Effector memory CD8-positive, alpha-beta T cell (primary cell): ENCODE measurements around the gene CMTM6.
A peak's percentile ranks its signal among the peaks of the same experiment; 100 is the strongest.

Source experiments
- ATAC-seq: fragments of 150-1000 bp; cut with Tn5 transposase; replicated peaks from 2 replicates; pipeline ENCODE4 v1.10.0; 2021; ENCODE audit warnings: mild to moderate bottlenecking, moderate library complexity
- DNase-seq, 3 experiments: peaks; one replicate each; pipeline ENCODE4 v3.0.0; 2021
- H3K27ac Mint-ChIP-seq, 2 donors: one replicate each; pipeline ENCODE4 v1.8.0; 2022; ENCODE audit warnings: mild to moderate bottlenecking in 2 of 2, mixed read lengths in 2 of 2, moderate library complexity in 2 of 2
- H3K27me3 Mint-ChIP-seq, 2 donors: one replicate each; pipeline ENCODE4 v1.8.0; 2022; ENCODE audit warnings: mixed read lengths in 2 of 2
- H3K36me3 Mint-ChIP-seq: one replicate; pipeline ENCODE4 v1.8.0; 2022; ENCODE audit warnings: mild to moderate bottlenecking, moderate library complexity, mixed read lengths; ENCODE audit not compliant: insufficient read depth
- H3K4me1 Mint-ChIP-seq, 2 donors: one replicate each; pipeline ENCODE4 v1.8.0; 2022; ENCODE audit warnings: low read depth in 2 of 2, mixed read lengths in 2 of 2
- H3K4me3 Mint-ChIP-seq, 2 donors: one replicate each; pipeline ENCODE4 v1.8.0; 2022; ENCODE audit warnings: mild to moderate bottlenecking in 2 of 2, mixed read lengths in 2 of 2, moderate library complexity in 2 of 2
- H3K9me3 Mint-ChIP-seq, 2 donors: one replicate each; pipeline ENCODE4 v1.8.0; 2022; ENCODE audit warnings: mixed read lengths in 2 of 2

The CMTM6 gene

GRCh38 chr3:32455609-32456428, 46.8 kb downstream of the CMTM6 start:
- Mint-ChIP-seq H3K4me3 (peak overlapping the region; percentile 38 to 53), H3K27ac (peak overlapping the region in 1 of 2 donors; percentile 98), H3K4me1 (peaks cover 44 to 52% of the 10 kb centered on the region in 2 donors), H3K36me3 (peaks cover 27% of the 10 kb centered on the region), H3K9me3 (no peaks in the 10 kb centered on the region), H3K27me3 (no peaks in the 10 kb centered on the region)
- ATAC-seq (no peak), DNase-seq (no peak)

- Mint-ChIP-seq H3K36me3 (peaks cover 24% of the 10 kb centered on the region), H3K27ac (peak overlapping the region in 1 of 2 donors; percentile 98), H3K4me1 (peaks cover 40 to 50% of the 10 kb centered on the region in 2 donors), H3K9me3 (no peaks in the 10 kb centered on the region), H3K27me3 (no peaks in the 10 kb centered on the region), H3K4me3 (peak overlapping the region in 1 of 2 donors; percentile 53)
- DNase-seq (no peak), ATAC-seq (no peak)
Observed at GRCh38 chr3:32454731-32455608, 47.7 kb downstream of the CMTM6 start.

- H3K27me3 Mint-ChIP-seq = no peaks in the 10 kb centered on the region
- H3K36me3 Mint-ChIP-seq = peaks cover 20% of the 10 kb centered on the region
- H3K27ac Mint-ChIP-seq = peak overlapping the region in 1 of 2 donors; percentile 98
- DNase-seq (no peak), ATAC-seq (no peak)
- no peak overlapping the region for H3K4me3 Mint-ChIP-seq
- H3K4me1 Mint-ChIP-seq = peaks cover 34 to 45% of the 10 kb centered on the region in 2 donors
- H3K9me3 Mint-ChIP-seq = no peaks in the 10 kb centered on the region
Observed at GRCh38 chr3:32454111-32454510, 48.5 kb downstream of the CMTM6 start.

GRCh38 chr3:32453346-32453745, 49.3 kb downstream of the CMTM6 start:
- no peaks in the 10 kb centered on the region for H3K27me3 Mint-ChIP-seq
- H3K36me3 Mint-ChIP-seq = peaks cover 20% of the 10 kb centered on the region
- no peaks in the 10 kb centered on the region for H3K9me3 Mint-ChIP-seq
- no peak overlapping the region for H3K4me3 Mint-ChIP-seq
- no peak for ATAC-seq
- peak overlapping the region in 1 of 2 donors; percentile 80 for H3K27ac Mint-ChIP-seq
- H3K4me1 Mint-ChIP-seq = peaks cover 33 to 49% of the 10 kb centered on the region in 2 donors
- no peak for DNase-seq

- no peaks in the 10 kb centered on the region for H3K27me3 Mint-ChIP-seq
- no peak for DNase-seq
- no peak overlapping the region for H3K27ac Mint-ChIP-seq
- no peaks in the 10 kb centered on the region for H3K9me3 Mint-ChIP-seq
- H3K36me3 Mint-ChIP-seq = peaks cover 15% of the 10 kb centered on the region
- H3K4me3 Mint-ChIP-seq = no peak overlapping the region
- ATAC-seq = no peak
- peaks cover 30 to 46% of the 10 kb centered on the region in 2 donors for H3K4me1 Mint-ChIP-seq
Observed at GRCh38 chr3:32452009-32452408, 50.6 kb downstream of the CMTM6 start.

- ATAC-seq = no peak
- DNase-seq = no peak
- Mint-ChIP-seq H3K27ac (no peak overlapping the region), H3K9me3 (no peaks in the 10 kb centered on the region), H3K4me1 (peaks cover 33 to 49% of the 10 kb centered on the region in 2 donors), H3K27me3 (no peaks in the 10 kb centered on the region), H3K36me3 (peaks cover 15% of the 10 kb centered on the region), H3K4me3 (no peak overlapping the region)
Observed at GRCh38 chr3:32450992-32451659, 51.5 kb downstream of the CMTM6 start.

- H3K4me1 Mint-ChIP-seq = peaks cover 26 to 44% of the 10 kb centered on the region in 2 donors
- H3K27ac Mint-ChIP-seq = no peak overlapping the region
- H3K36me3 Mint-ChIP-seq = peaks cover 15% of the 10 kb centered on the region
Observed at GRCh38 chr3:32450426-32450825, 52.2 kb downstream of the CMTM6 start.

GRCh38 chr3:32449691-32450090, 53.0 kb downstream of the CMTM6 start:
- DNase-seq = no peak
- H3K27ac Mint-ChIP-seq = peak overlapping the region in 1 of 2 donors; percentile 28
- no peaks in the 10 kb centered on the region for H3K9me3 Mint-ChIP-seq
- no peak overlapping the region for H3K4me3 Mint-ChIP-seq
- no peaks in the 10 kb centered on the region for H3K27me3 Mint-ChIP-seq
- ATAC-seq = no peak
- peaks cover 20 to 42% of the 10 kb centered on the region in 2 donors for H3K4me1 Mint-ChIP-seq
- H3K36me3 Mint-ChIP-seq = peaks cover 19% of the 10 kb centered on the region

More at GRCh38 chr3:32450426-32450825, 52.2 kb downstream of the CMTM6 start:
- H3K9me3 Mint-ChIP-seq = no peaks in the 10 kb centered on the region
- H3K27me3 Mint-ChIP-seq = no peaks in the 10 kb centered on the region
- ATAC-seq (no peak), DNase-seq (no peak)
- H3K4me3 Mint-ChIP-seq = no peak overlapping the region

GRCh38 chr3:32448686-32449474, 53.8 kb downstream of the CMTM6 start:
- ATAC-seq (no peak), DNase-seq (no peak)
- Mint-ChIP-seq H3K9me3 (no peaks in the 10 kb centered on the region), H3K4me3 (no peak overlapping the region), H3K27ac (peak overlapping the region in 1 of 2 donors; percentile 28), H3K27me3 (no peaks in the 10 kb centered on the region), H3K4me1 (peaks cover 16 to 45% of the 10 kb centered on the region in 2 donors), H3K36me3 (peaks cover 19% of the 10 kb centered on the region)

GRCh38 chr3:32447865-32448400, 54.7 kb downstream of the CMTM6 start:
- peak overlapping the region in 1 of 2 donors; percentile 50 for H3K27ac Mint-ChIP-seq
- no peak overlapping the region for H3K4me3 Mint-ChIP-seq
- no peak for ATAC-seq
- no peaks in the 10 kb centered on the region for H3K27me3 Mint-ChIP-seq
- no peak for DNase-seq
- peaks cover 23% of the 10 kb centered on the region for H3K36me3 Mint-ChIP-seq
- H3K4me1 Mint-ChIP-seq = peaks cover 20 to 47% of the 10 kb centered on the region in 2 donors
- H3K9me3 Mint-ChIP-seq = no peaks in the 10 kb centered on the region

- Mint-ChIP-seq H3K36me3 (peaks cover 18% of the 10 kb centered on the region), H3K27me3 (no peaks in the 10 kb centered on the region), H3K4me3 (peak overlapping the region in 1 of 2 donors; percentile 30), H3K9me3 (no peaks in the 10 kb centered on the region), H3K4me1 (peaks cover 30 to 65% of the 10 kb centered on the region in 2 donors), H3K27ac (peak overlapping the region in 1 of 2 donors; percentile 72)
- ATAC-seq (peak; percentile 54), DNase-seq (no peak)
Observed at GRCh38 chr3:32443478-32443877, 59.2 kb downstream of the CMTM6 start.

GRCh38 chr3:32442766-32443165, 59.9 kb downstream of the CMTM6 start:
- H3K27me3 Mint-ChIP-seq = no peaks in the 10 kb centered on the region
- DNase-seq (no peak), ATAC-seq (no peak)
- peaks cover 15% of the 10 kb centered on the region for H3K36me3 Mint-ChIP-seq
- no peak overlapping the region for H3K4me3 Mint-ChIP-seq
- no peaks in the 10 kb centered on the region for H3K9me3 Mint-ChIP-seq
- peaks cover 32 to 62% of the 10 kb centered on the region in 2 donors for H3K4me1 Mint-ChIP-seq
- peak overlapping the region in 1 of 2 donors; percentile 72 for H3K27ac Mint-ChIP-seq
